CD4-positive, CD25-positive, alpha-beta regulatory T cell (primary cell): ENCODE results near the gene ESYT2. TPM values are rescaled to one million over a fixed set of nuclear protein-coding genes. Genes with fewer than 3 reads are reported as not detected.

Experiments
- ATAC-seq, 2 donors: fragments of 150-1000 bp; cut with Tn5 transposase; one replicate each; pipeline ENCODE4 v1.10.0; 2021; ENCODE audit warnings: low read depth in 2 of 2, moderate number of reproducible peaks in 2 of 2, moderate library complexity in 1 of 2
- DNase-seq, 3 donors: peaks; one replicate each; pipeline versions ENCODE4 v3.0.0 to v3.0.0-alpha.2; 2012 to 2022; ENCODE audit warnings: mixed read lengths in 1 of 3
- H3K27ac ChIP-seq: one replicate; pipeline ENCODE4 v1.7.0; 2013; ENCODE audit warnings: mild to moderate bottlenecking, low read length; ENCODE audit not compliant: insufficient read depth, poor library complexity, severe bottlenecking
- H3K27me3 ChIP-seq: one replicate; pipeline ENCODE4 v1.7.0; 2013; ENCODE audit warnings: low read length; ENCODE audit not compliant: control insufficient read depth, insufficient read depth
- H3K36me3 ChIP-seq: one replicate; pipeline ENCODE4 v1.7.0; 2013; ENCODE audit warnings: mild to moderate bottlenecking, low read length, moderate library complexity; ENCODE audit not compliant: control insufficient read depth, insufficient read depth
- H3K4me1 ChIP-seq: 2 replicates; pipeline ENCODE4 v1.7.0; 2013; ENCODE audit warnings: mild to moderate bottlenecking, low read length; ENCODE audit not compliant: insufficient read depth, control insufficient read depth, poor library complexity, severe bottlenecking
- H3K4me3 ChIP-seq: one replicate; pipeline ENCODE4 v1.7.0; 2013; ENCODE audit warnings: low read depth, mild to moderate bottlenecking, low read length, moderate library complexity
- H3K9me3 ChIP-seq, 2 experiments: 1 replicate in 1 of 2; 2 replicates in 1 of 2; pipeline ENCODE4 v1.7.0; 2013; ENCODE audit warnings: low read length in 2 of 2, mild to moderate bottlenecking in 1 of 2, moderate library complexity in 1 of 2; ENCODE audit not compliant: control insufficient read depth in 2 of 2
- H3K27ac Mint-ChIP-seq, 3 donors: one replicate each; pipeline ENCODE4 v1.8.0; 2020 to 2022; ENCODE audit warnings: mild to moderate bottlenecking in 3 of 3, mixed read lengths in 3 of 3, moderate library complexity in 2 of 3
- H3K27me3 Mint-ChIP-seq: one replicate; pipeline ENCODE4 v1.8.0; 2022; ENCODE audit warnings: mild to moderate bottlenecking, mixed read lengths
- H3K36me3 Mint-ChIP-seq: one replicate; pipeline ENCODE4 v1.8.0; 2020; ENCODE audit warnings: mixed read lengths
- H3K4me1 Mint-ChIP-seq, 4 donors: one replicate each; pipeline ENCODE4 v1.8.0; 2020 to 2022; ENCODE audit warnings: mixed read lengths in 4 of 4, mild to moderate bottlenecking in 1 of 4
- H3K4me3 Mint-ChIP-seq, 4 donors: one replicate each; pipeline ENCODE4 v1.8.0; 2020 to 2022; ENCODE audit warnings: mild to moderate bottlenecking in 4 of 4, mixed read lengths in 4 of 4, moderate library complexity in 3 of 4
- H3K9me3 Mint-ChIP-seq, 7 donors: one replicate each; pipeline ENCODE4 v1.8.0; 2020 to 2022; ENCODE audit warnings: mixed read lengths in 7 of 7, mild to moderate bottlenecking in 3 of 7, moderate library complexity in 2 of 7
- polyA plus RNA-seq, 4 donors: library from polyadenylated mRNA; unstranded; fragments of 300-500 nt; fragmentation: Illumina TruSeq; gene quantifications; one replicate each; pipeline ENCODE4 v1.2.3, GENCODE V29; 2021
- total RNA-seq: library from RNA; stranded (reverse); gene quantifications from one replicate; pipeline ENCODE4 v1.2.3, GENCODE V29; 2022

The ESYT2 gene
- total and polyA plus RNA-seq, 5 donors from 2014 or later = 55.3 to 115 (median 71.4) TPM

DNA sequence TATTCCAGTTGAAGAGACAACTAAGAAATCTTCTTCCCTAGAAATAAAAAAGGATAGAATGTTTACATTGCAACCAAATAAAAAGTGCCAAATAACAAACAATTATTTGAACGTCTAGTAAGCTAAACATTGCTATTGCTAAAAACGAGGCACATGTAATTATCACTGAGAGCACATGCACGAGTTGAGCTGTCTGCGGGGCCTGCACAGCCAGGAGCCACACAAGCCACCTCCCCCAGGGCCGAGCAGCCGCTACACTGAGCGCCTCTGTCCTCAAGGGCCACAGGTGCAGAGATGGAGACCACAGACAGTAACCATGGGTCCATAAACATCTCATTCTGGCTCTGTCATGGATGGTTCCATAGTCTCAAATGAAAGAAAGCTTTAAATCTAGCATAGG is 141.9 kb downstream of the ESYT2 start:
- Mint-ChIP-seq H3K4me3 (no peak overlapping the region), H3K27ac (no peak overlapping the region), H3K4me1 (no peaks in the 10 kb centered on the region), H3K27me3 (no peaks in the 10 kb centered on the region), H3K36me3 (peaks cover 32% of the 10 kb centered on the region), H3K9me3 (no peaks in the 10 kb centered on the region)
- Histone ChIP-seq H3K36me3 (peaks cover 19% of the 10 kb centered on the region), H3K4me1 (no peaks in the 10 kb centered on the region), H3K27me3 (no peaks in the 10 kb centered on the region), H3K4me3 (no peak overlapping the region), H3K27ac (no peak overlapping the region), H3K9me3 (no peaks in the 10 kb centered on the region)
- no peak for ATAC-seq
- DNase-seq = no peak

DNA sequence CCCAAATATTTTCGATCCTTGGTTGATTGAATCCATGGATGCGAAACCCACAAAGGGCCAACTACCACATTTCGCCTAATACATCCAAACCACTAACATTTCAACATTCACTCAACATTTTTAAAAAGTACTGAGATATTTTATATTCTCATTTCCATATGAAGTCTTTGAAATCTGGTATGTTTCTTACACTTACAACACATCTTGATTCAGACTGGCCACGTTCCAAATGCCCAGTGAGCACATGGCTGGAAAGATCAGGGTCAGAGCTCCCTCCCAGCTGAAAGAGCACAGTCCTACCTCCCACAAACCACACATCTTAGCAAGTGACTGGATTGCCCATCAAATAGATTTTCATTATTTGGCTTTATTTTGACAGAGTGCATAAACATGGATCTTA is 143.6 kb downstream of the ESYT2 start:
- no peak overlapping the region for H3K4me3 ChIP-seq
- H3K27me3 Mint-ChIP-seq = no peaks in the 10 kb centered on the region
- no peak overlapping the region for H3K4me3 Mint-ChIP-seq
- peaks cover 0 to 4% (median 0%) of the 10 kb centered on the region in 4 donors for H3K4me1 Mint-ChIP-seq
- ATAC-seq (no peak), DNase-seq (no peak)
- no peaks in the 10 kb centered on the region for H3K9me3 Mint-ChIP-seq
- H3K36me3 Mint-ChIP-seq = peaks cover 28% of the 10 kb centered on the region
- no peaks in the 10 kb centered on the region for H3K27me3 ChIP-seq
- peaks cover 19% of the 10 kb centered on the region for H3K36me3 ChIP-seq
- no peaks in the 10 kb centered on the region for H3K4me1 ChIP-seq
- H3K27ac ChIP-seq = no peak overlapping the region
- H3K9me3 ChIP-seq = no peaks in the 10 kb centered on the region
- peak overlapping the region in 1 of 3 donors; percentile 43 for H3K27ac Mint-ChIP-seq

- Mint-ChIP-seq H3K4me3 (no peak overlapping the region), H3K4me1 (peaks cover 0 to 11% (median 5%) of the 10 kb centered on the region in 4 donors), H3K36me3 (peaks cover 28% of the 10 kb centered on the region), H3K27me3 (no peaks in the 10 kb centered on the region), H3K27ac (peak overlapping the region in 1 of 3 donors; percentile 54), H3K9me3 (no peaks in the 10 kb centered on the region)
- ATAC-seq (no peak), DNase-seq (no peak)
- H3K9me3 ChIP-seq = no peaks in the 10 kb centered on the region
- no peak overlapping the region for H3K27ac ChIP-seq
- peaks cover 19% of the 10 kb centered on the region for H3K36me3 ChIP-seq
- H3K4me1 ChIP-seq = no peaks in the 10 kb centered on the region
- no peak overlapping the region for H3K4me3 ChIP-seq
- no peaks in the 10 kb centered on the region for H3K27me3 ChIP-seq
Observed at GRCh38 chr7:158684329-158684728, 145.0 kb downstream of the ESYT2 start.

DNA sequence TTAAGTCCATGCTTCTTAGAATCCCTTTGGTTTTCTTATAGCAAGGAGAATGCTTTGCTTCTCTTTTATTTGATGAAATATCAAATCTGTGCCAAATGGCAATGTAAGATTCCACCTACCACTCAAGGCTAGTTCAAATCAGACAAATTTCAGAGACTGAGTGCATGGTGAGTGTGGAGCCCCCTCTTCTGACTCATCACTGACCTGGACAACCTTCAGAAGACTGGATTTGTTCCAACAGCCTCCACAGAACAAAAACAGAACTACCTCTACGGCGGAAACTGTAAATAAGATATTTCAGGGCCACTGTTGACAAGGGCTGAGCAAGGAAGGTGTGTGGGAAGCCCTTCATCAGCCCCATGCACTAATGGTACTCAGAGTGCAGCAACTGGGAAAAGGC is 145.8 kb downstream of the ESYT2 start:
- Mint-ChIP-seq H3K27ac (peak overlapping the region in 1 of 3 donors; percentile 54), H3K9me3 (no peaks in the 10 kb centered on the region), H3K36me3 (peaks cover 25% of the 10 kb centered on the region), H3K4me3 (no peak overlapping the region), H3K27me3 (no peaks in the 10 kb centered on the region), H3K4me1 (peaks cover 0 to 11% (median 5%) of the 10 kb centered on the region in 4 donors)
- Histone ChIP-seq H3K36me3 (peaks cover 17% of the 10 kb centered on the region), H3K27ac (no peak overlapping the region), H3K4me3 (no peak overlapping the region), H3K9me3 (no peaks in the 10 kb centered on the region), H3K27me3 (no peaks in the 10 kb centered on the region), H3K4me1 (no peaks in the 10 kb centered on the region)
- no peak for ATAC-seq
- no peak for DNase-seq

GRCh38 chr7:158682456-158682855 is 146.9 kb downstream of the ESYT2 start:
- Histone ChIP-seq H3K27me3 (no peaks in the 10 kb centered on the region), H3K4me1 (peaks cover 3% of the 10 kb centered on the region), H3K36me3 (peaks cover 13% of the 10 kb centered on the region), H3K4me3 (no peak overlapping the region), H3K9me3 (no peaks in the 10 kb centered on the region), H3K27ac (no peak overlapping the region)
- Mint-ChIP-seq H3K9me3 (no peaks in the 10 kb centered on the region), H3K4me3 (no peak overlapping the region), H3K36me3 (peaks cover 21% of the 10 kb centered on the region), H3K27ac (no peak overlapping the region), H3K27me3 (no peaks in the 10 kb centered on the region), H3K4me1 (peaks cover 0 to 14% (median 7%) of the 10 kb centered on the region in 4 donors)
- no peak for ATAC-seq
- DNase-seq = no peak

Other genes starting within 250 kb of the ESYT2 start
- 1.6 TPM for gene PTPRN2, start 241.7 kb downstream of the ESYT2 start, total RNA-seq
- gene PTPRN2, start 241.7 kb downstream of the ESYT2 start, polyA plus RNA-seq = 1 to 10 TPM; 1.9 to 4.7 (median 2.9) TPM
- gene NCAPG2, start 124.7 kb downstream of the ESYT2 start, total RNA-seq = 10.6 TPM
- 1 to 10 TPM; 2.7 to 5.6 (median 3.8) TPM for gene NCAPG2, start 124.7 kb downstream of the ESYT2 start, polyA plus RNA-seq
- 9.6 TPM for gene DYNC2I1, start 27.0 kb upstream of the ESYT2 start, total RNA-seq
- 10 to 100 TPM in 3 of 4 donors, 1 to 10 TPM in 1; 8.3 to 13.5 (median 12.6) TPM for gene DYNC2I1, start 27.0 kb upstream of the ESYT2 start, polyA plus RNA-seq